ENCODE results near the gene MAPK8.

GRCh38 chr10:48330269-48330668 lies 23.8 kb downstream of the MAPK8 start:
- TF ChIP-seq CTCF (IDR thresholded peaks at IDR 0.05; ENCODE audit: borderline replicate concordance, extremely low read depth, low read length, poor library complexity, severe bottlenecking) (no peak), EZH2 (IDR thresholded peaks at IDR 0.05; ENCODE audit: borderline replicate concordance, low read depth, low read length, severe bottlenecking) (no peak)

Data from DND-41 (cell line).